ENCODE results near the gene NEUROD2.

The NEUROD2 gene

DNA sequence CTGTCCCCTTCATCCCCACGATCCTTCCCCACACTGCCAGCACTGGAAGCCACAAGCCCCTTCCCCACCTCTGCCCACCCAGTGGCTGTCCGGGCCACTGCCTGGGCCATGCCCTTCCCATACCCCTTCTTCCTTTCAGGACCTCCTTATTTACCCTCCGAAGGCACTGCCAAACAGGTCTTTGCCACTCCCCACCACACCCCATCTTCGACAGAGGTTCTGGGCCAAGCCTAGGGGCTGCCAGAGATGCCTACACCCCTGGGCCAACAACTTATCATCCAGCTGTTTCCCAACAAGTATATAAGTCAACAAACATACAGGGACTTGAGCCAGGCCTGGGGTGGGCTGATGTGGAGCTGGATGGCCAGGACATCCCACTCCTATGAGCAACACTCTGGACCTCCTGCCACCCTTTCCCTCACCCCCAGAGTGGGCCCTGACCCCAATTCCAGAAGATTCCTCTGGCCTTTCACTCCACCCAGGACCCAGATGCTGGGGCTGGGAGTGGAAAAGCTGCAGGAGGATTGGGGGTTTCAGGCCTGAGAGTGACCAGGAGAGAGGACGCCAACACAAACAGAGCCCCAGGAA lies 17.6 kb upstream of the NEUROD2 start:
- no peak overlapping the region for H3K4me3 ChIP-seq (ENCODE audit: low read depth, low read length)
- no peak for TF ChIP-seq CTCF (IDR thresholded peaks at IDR 0.05; ENCODE audit: borderline replicate concordance, insufficient read depth, low read depth, low read length)

GRCh38 chr17:39624313-39624712 lies 16.6 kb upstream of the NEUROD2 start:
- no peak for TF ChIP-seq CTCF (IDR thresholded peaks at IDR 0.05; ENCODE audit: borderline replicate concordance, insufficient read depth, low read depth, low read length)
- H3K4me3 ChIP-seq (ENCODE audit: low read depth, low read length): no peak overlapping the region

- H3K4me3 ChIP-seq (ENCODE audit: low read depth, low read length): no peak overlapping the region
- peak; percentile 95 for TF ChIP-seq CTCF (IDR thresholded peaks at IDR 0.05; ENCODE audit: borderline replicate concordance, insufficient read depth, low read depth, low read length)
These were observed 15.7 kb upstream of the NEUROD2 start for GRCh38 chr17:39623356-39623950.

- no peak overlapping the region for H3K4me3 ChIP-seq (ENCODE audit: low read depth, low read length)
These were observed 14.8 kb upstream of the NEUROD2 start for GRCh38 chr17:39622380-39623006.

GRCh38 chr17:39621523-39622379 lies 14.0 kb upstream of the NEUROD2 start:
- peak; percentile 100 for TF ChIP-seq CTCF (IDR thresholded peaks at IDR 0.05; ENCODE audit: borderline replicate concordance, insufficient read depth, low read depth, low read length)
- no peak overlapping the region for H3K4me3 ChIP-seq (ENCODE audit: low read depth, low read length)

More at GRCh38 chr17:39622380-39623006, 14.8 kb upstream of the NEUROD2 start:
- no peak for TF ChIP-seq CTCF (IDR thresholded peaks at IDR 0.05; ENCODE audit: borderline replicate concordance, insufficient read depth, low read depth, low read length)

- no peak for TF ChIP-seq CTCF (IDR thresholded peaks at IDR 0.05; ENCODE audit: borderline replicate concordance, insufficient read depth, low read depth, low read length)
- no peak overlapping the region for H3K4me3 ChIP-seq (ENCODE audit: low read depth, low read length)
These were observed 12.0 kb upstream of the NEUROD2 start for GRCh38 chr17:39619786-39620101.

Measured in GM12875 (cell line).